CD14-positive monocyte (primary cell): ENCODE data around the gene SBSN. TPM values are rescaled to one million over a fixed set of nuclear protein-coding genes. Genes with fewer than 3 reads are reported as not detected.
A peak's percentile ranks its signal among the peaks of the same experiment; 100 is the strongest.

ENCODE experiments used
- DNase-seq, 3 donors: peaks; one replicate each; pipeline ENCODE4 v3.0.0-alpha.2; 2011 to 2022
- H2AFZ ChIP-seq: 2 replicates; pipeline ENCODE4 v1.6.0; 2012; ENCODE audit warnings: mild to moderate bottlenecking, low read depth, low read length, inconsistent platforms; ENCODE audit not compliant: insufficient read depth, poor library complexity, severe bottlenecking
- H3K27ac ChIP-seq, 2 donors: 1 replicate in 1 of 2; 2 replicates in 1 of 2; pipeline ENCODE4 v1.5.1; 2012 to 2013; ENCODE audit warnings: low read length in 2 of 2, control low read depth in 1 of 2, inconsistent platforms in 1 of 2, low read depth in 1 of 2, mild to moderate bottlenecking in 1 of 2
- H3K27me3 ChIP-seq, 2 donors: one replicate each; pipeline versions ENCODE4 v1.6.0 to v1.6.1; 2011 to 2013; ENCODE audit warnings: low read length in 2 of 2; ENCODE audit not compliant: control insufficient read depth in 2 of 2, insufficient read depth in 2 of 2
- H3K36me3 ChIP-seq, 2 donors: replicated peaks in 1 of 2; 1 replicate in 1 of 2; 2 replicates in 1 of 2; pipeline versions ENCODE4 v1.5.1 to v1.6.1; 2012 to 2013; ENCODE audit warnings: low read length in 2 of 2, control low read depth in 1 of 2, inconsistent platforms in 1 of 2, mild to moderate bottlenecking in 1 of 2; ENCODE audit not compliant: insufficient read depth in 2 of 2, control insufficient read depth in 1 of 2
- H3K4me1 ChIP-seq, 2 donors: 1 replicate in 1 of 2; 2 replicates in 1 of 2; pipeline versions ENCODE4 v1.5.1 to v1.6.1; 2012 to 2013; ENCODE audit warnings: low read length in 2 of 2, control low read depth in 1 of 2, inconsistent platforms in 1 of 2, mild to moderate bottlenecking in 1 of 2, moderate library complexity in 1 of 2; ENCODE audit not compliant: insufficient read depth in 2 of 2, control insufficient read depth in 1 of 2
- H3K4me2 ChIP-seq: replicated peaks from 2 replicates; pipeline ENCODE3; 2012; ENCODE audit warnings: low read length, moderate library complexity, mild to moderate bottlenecking; ENCODE audit not compliant: poor library complexity, severe bottlenecking; ENCODE audit errors: extremely low read depth
- H3K4me3 ChIP-seq, 3 experiments: fragments of 200-600 bp in 1 of 3; sonication (generic) in 1 of 3; replicated peaks in 1 of 3; 1 replicate in 2 of 3; 2 replicates in 1 of 3; pipeline ENCODE4 v1.5.1; 2011 to 2013; ENCODE audit warnings: low read length in 3 of 3, mild to moderate bottlenecking in 3 of 3, control low read depth in 2 of 3, low read depth in 2 of 3, inconsistent platforms in 1 of 3, moderate library complexity in 1 of 3
- H3K79me2 ChIP-seq: 2 replicates; pipeline ENCODE4 v1.6.0; 2012; ENCODE audit warnings: mild to moderate bottlenecking, control low read depth, inconsistent platforms, low read length, moderate library complexity; ENCODE audit not compliant: insufficient read depth
- H3K9ac ChIP-seq: 2 replicates; pipeline ENCODE4 v1.6.0; 2017; ENCODE audit warnings: low read length, mild to moderate bottlenecking; ENCODE audit not compliant: insufficient read depth, poor library complexity, severe bottlenecking
- H3K9me3 ChIP-seq, 2 donors: replicated peaks in 1 of 2; 1 replicate in 1 of 2; 2 replicates in 1 of 2; pipeline versions ENCODE4 v1.5.1 to v1.6.1; 2012 to 2013; ENCODE audit warnings: low read length in 2 of 2, control low read depth in 1 of 2; ENCODE audit not compliant: control insufficient read depth in 1 of 2, insufficient read depth in 1 of 2
- H4K20me1 ChIP-seq: 2 replicates; pipeline ENCODE4 v1.6.0; 2012; ENCODE audit warnings: mild to moderate bottlenecking, low read length, control low read depth, moderate library complexity; ENCODE audit not compliant: insufficient read depth
- H3K27ac Mint-ChIP-seq, 7 donors: one replicate each; pipeline ENCODE4 v1.8.0; 2020; ENCODE audit warnings: mild to moderate bottlenecking in 7 of 7, mixed read lengths in 7 of 7, moderate library complexity in 6 of 7, inconsistent platforms in 2 of 7
- H3K27me3 Mint-ChIP-seq, 3 donors: one replicate each; pipeline ENCODE4 v1.8.0; 2021 to 2022; ENCODE audit warnings: low read depth in 3 of 3, mild to moderate bottlenecking in 3 of 3, mixed read lengths in 3 of 3, moderate library complexity in 3 of 3, inconsistent platforms in 1 of 3
- H3K36me3 Mint-ChIP-seq, 2 donors: one replicate each; pipeline ENCODE4 v1.8.0; 2020; ENCODE audit warnings: mixed read lengths in 2 of 2, inconsistent platforms in 1 of 2, mild to moderate bottlenecking in 1 of 2
- H3K4me1 Mint-ChIP-seq: one replicate; pipeline ENCODE4 v1.8.0; 2020; ENCODE audit warnings: mild to moderate bottlenecking, mixed read lengths
- H3K4me3 Mint-ChIP-seq, 2 donors: one replicate each; pipeline ENCODE4 v1.8.0; 2020; ENCODE audit warnings: mild to moderate bottlenecking in 2 of 2, mixed read lengths in 2 of 2, moderate library complexity in 1 of 2
- H3K9me3 Mint-ChIP-seq, 7 donors: one replicate each; pipeline ENCODE4 v1.8.0; 2020 to 2022; ENCODE audit warnings: mixed read lengths in 7 of 7, mild to moderate bottlenecking in 6 of 7, moderate library complexity in 6 of 7, inconsistent platforms in 2 of 7
- CTCF ChIP-seq: fragments of 200-600 bp; IDR thresholded peaks from one replicate; pipeline ENCODE4 v1.8.0; 2022; ENCODE audit warnings: antibody characterized with exemption, mild to moderate bottlenecking
- WGBS: methylation state at CpG from one replicate; pipeline ENCODE4 v1.1.5; 2013; ENCODE audit warnings: missing lambda C conversion rate; ENCODE audit not compliant: insufficient coverage; 5-methylcytosine and 5-hydroxymethylcytosine counted together
- intact Hi-C, 2 donors: fragments of 100-400 bp; cut with micrococcal nuclease; formaldehyde crosslinking; loops; one replicate each; pipeline versions ENCODE4 v1.15.0 to v1.15.1; 2023
- polyA minus RNA-seq: library from RNA; depleted of rRNA, polyadenylated mRNA; stranded (reverse); fragments of >200 nt; gene quantifications from 2 replicates; pipeline ENCODE4 v1.2.3, GENCODE V29; 2012
- polyA plus RNA-seq, 3 donors: library from polyadenylated mRNA; depleted of rRNA in 1 of 3; unstranded in 2 of 3; stranded (reverse) in 1 of 3; fragments of 300-500 nt in 2 of 3; fragments of >200 nt in 1 of 3; fragmentation: Illumina TruSeq in 2 of 3; gene quantifications; 1 replicate in 2 of 3; 2 replicates in 1 of 3; pipeline ENCODE4 v1.2.3, GENCODE V29; 2012 to 2021
- total RNA-seq, 12 experiments: library from RNA in 1 of 12; stranded (reverse) in 1 of 12; fragments of 120-200 nt in 1 of 12; gene quantifications; one replicate each; pipeline ENCODE4 v1.2.4 and lab custom pipeline; 2013 to 2026; ENCODE audit warnings: mixed read lengths in 6 of 12, inconsistent platforms in 1 of 12

SBSN gene
- not detected for total RNA-seq (2013)
- polyA plus RNA-seq, result not detected
- not detected in 2 replicates for polyA minus RNA-seq
- 0 to 1.0 (median 0.08) reads per million in 11 experiments for total RNA-seq (lab: John Stamatoyannopoulos, UW)

DNA sequence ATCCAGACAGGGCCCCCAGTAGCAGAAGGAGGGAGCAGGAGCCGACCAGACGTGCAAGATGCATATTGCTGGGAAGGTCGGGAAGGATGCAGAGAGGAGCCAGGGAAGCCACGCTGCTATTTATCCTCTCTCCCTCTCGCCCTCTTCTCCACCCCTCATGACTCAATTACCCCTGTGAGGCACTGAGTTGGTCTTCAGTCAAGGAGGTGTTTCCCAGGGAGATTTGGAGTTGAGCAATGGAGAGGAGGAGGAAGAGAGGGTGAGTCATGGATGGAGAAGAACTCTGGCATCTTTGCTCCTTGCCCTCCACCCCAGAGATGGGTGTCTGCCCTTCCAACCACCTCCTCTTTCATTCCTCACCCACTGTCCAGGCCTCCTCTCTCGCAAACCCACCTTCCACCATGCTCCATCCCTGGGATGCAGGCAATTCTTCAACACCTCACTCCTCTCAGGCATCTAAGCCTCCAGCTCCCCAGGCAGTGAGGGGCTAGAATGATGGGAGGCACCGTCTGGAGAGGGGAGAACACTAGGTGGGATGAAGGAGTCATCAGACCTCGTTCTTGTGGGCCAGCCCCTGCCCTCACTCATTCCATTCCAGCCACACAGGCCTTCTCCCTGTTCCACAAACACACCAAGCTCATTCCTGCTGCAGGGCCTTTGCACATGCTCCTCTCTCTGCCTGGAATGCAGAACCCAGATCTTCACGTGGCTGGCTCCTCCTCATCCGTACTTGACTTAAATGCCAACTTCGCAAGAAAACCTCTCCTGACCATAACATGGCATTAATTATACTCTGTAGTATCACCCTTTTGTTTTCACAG lies at the start of gene SBSN:
SBSN (minus strand) TSS at position 94 of the 821 bp plus-strand sequence; CDS start at position 64, 30 bp downstream.
- no peaks in the 10 kb centered on the region for H4K20me1 ChIP-seq
- TF ChIP-seq CTCF, result no peak
- H3K4me2 ChIP-seq, result no peak within 1 kb of the TSS
- H3K79me2 ChIP-seq, result no peaks in the 10 kb centered on the region
- peak in 1 of 3 donors; percentile 53 for DNase-seq
- no peaks in the 10 kb centered on the region for H3K9me3 ChIP-seq
- no peak within 1 kb of the TSS for H3K9ac ChIP-seq
- H3K27ac ChIP-seq, result no peak within 1 kb of the TSS
- peaks cover 0 to 9% of the 10 kb centered on the region in 2 donors for H3K27me3 ChIP-seq
- no peaks in the 10 kb centered on the region for H3K4me1 Mint-ChIP-seq
- no peak within 1 kb of the TSS for H3K4me3 Mint-ChIP-seq
- no peaks in the 10 kb centered on the region for H3K36me3 ChIP-seq
- H3K4me1 ChIP-seq, result peaks cover 1 to 2% of the 10 kb centered on the region in 2 donors
- H3K9me3 Mint-ChIP-seq, result no peaks in the 10 kb centered on the region
- intact Hi-C loops, result no loop called here
- H3K27me3 Mint-ChIP-seq, result peaks cover 18 to 29% (median 22%) of the 10 kb centered on the region in 3 donors
- H3K4me3 ChIP-seq, result no peak within 1 kb of the TSS
- peak within 1 kb of the TSS in 2 of 7 donors; percentile 31 to 34 for H3K27ac Mint-ChIP-seq
- no peak within 1 kb of the TSS for H2AFZ ChIP-seq
- H3K36me3 Mint-ChIP-seq, result no peaks in the 10 kb centered on the region
- 86% methylated on average over 5 of the region's 11 CpGs for WGBS

GRCh38 chr19:35571406-35571965 lies 43.4 kb upstream of the SBSN start:
- peaks cover 2 to 16% (median 12%) of the 10 kb centered on the region in 3 donors for H3K27me3 Mint-ChIP-seq
- no peak overlapping the region for H3K27ac ChIP-seq
- H3K4me2 ChIP-seq, result no peak overlapping the region
- no peak overlapping the region for H3K9ac ChIP-seq
- H3K4me3 Mint-ChIP-seq, result peak overlapping the region in 1 of 2 donors; percentile 31
- no peaks in the 10 kb centered on the region for H3K36me3 Mint-ChIP-seq
- no peak overlapping the region for H2AFZ ChIP-seq
- TF ChIP-seq CTCF, result no peak
- no peak overlapping the region for H3K4me3 ChIP-seq
- no peaks in the 10 kb centered on the region for H3K79me2 ChIP-seq
- H3K9me3 Mint-ChIP-seq, result peaks cover 8 to 24% (median 21%) of the 10 kb centered on the region in 7 donors
- no peaks in the 10 kb centered on the region for H3K27me3 ChIP-seq
- H3K4me1 ChIP-seq, result no peaks in the 10 kb centered on the region
- H3K9me3 ChIP-seq, result peaks cover 11 to 16% of the 10 kb centered on the region in 2 donors
- no peaks in the 10 kb centered on the region for H3K36me3 ChIP-seq
- no peaks in the 10 kb centered on the region for H3K4me1 Mint-ChIP-seq
- 86% methylated on average over 1 of the region's 1 CpG for WGBS
- DNase-seq, result no peak
- H3K27ac Mint-ChIP-seq, result no peak overlapping the region
- H4K20me1 ChIP-seq, result no peaks in the 10 kb centered on the region
- intact Hi-C loops, result no loop called here
